ENCODE data around the gene FBXO8. TPM values are rescaled to one million over a fixed set of nuclear protein-coding genes. Genes with fewer than 3 reads are reported as not detected.

Gene FBXO8
- total RNA-seq, 1 experiment from 2014 or later: 8.9 TPM

GRCh38 chr4:174244441-174244840 lies 39.0 kb downstream of the FBXO8 start:
- Histone ChIP-seq H4K5ac (ENCODE audit: insufficient read length, low read depth, low read length) (no peak overlapping the region), H2BK20ac (ENCODE audit: low read depth, low read length, poor library complexity, severe bottlenecking) (no peak overlapping the region), H3K27me3 (ENCODE audit: insufficient read depth, low read length) (no peaks in the 10 kb centered on the region), H3K4me2 (ENCODE audit: insufficient read depth, insufficient read length, low read length) (no peak overlapping the region), H2BK12ac (ENCODE audit: insufficient read length, low read depth, low read length) (no peak overlapping the region), H2BK5ac (ENCODE audit: insufficient read length, low read length) (no peak overlapping the region), H3K56ac (ENCODE audit: insufficient read length, low read depth, low read length) (no peak overlapping the region), H4K91ac (ENCODE audit: insufficient read length, low read depth, low read length) (no peak overlapping the region), H2BK120ac (ENCODE audit: low read depth, low read length, poor library complexity, severe bottlenecking) (no peak overlapping the region), H3K23ac (ENCODE audit: insufficient read length, low read depth, low read length) (no peak overlapping the region), H3K4me1 (ENCODE audit: insufficient read depth, low read length) (no peaks in the 10 kb centered on the region), H4K20me1 (ENCODE audit: control insufficient read depth, insufficient read depth, insufficient read length) (no peaks in the 10 kb centered on the region), H4K8ac (replicated peaks; ENCODE audit: insufficient read length, low read depth, low read length) (no peak overlapping the region), H2AFZ (ENCODE audit: low read length) (no peak overlapping the region), H3K79me1 (ENCODE audit: insufficient read depth, low read depth, low read length, poor library complexity, severe bottlenecking) (no peaks in the 10 kb centered on the region), H3K4ac (ENCODE audit: low read depth, low read length) (no peak overlapping the region), H3K23me2 (ENCODE audit: insufficient read length, low read depth, low read length, poor library complexity, severe bottlenecking) (no peaks in the 10 kb centered on the region), H3T11ph (ENCODE audit: low read length) (no peak overlapping the region), H2AK5ac (ENCODE audit: insufficient read length, low read length) (no peak overlapping the region), H2BK15ac (ENCODE audit: low read depth, low read length) (no peak overlapping the region), H3K18ac (ENCODE audit: insufficient read length, low read depth, low read length) (no peak overlapping the region), H3K9ac (ENCODE audit: extremely low read depth, insufficient read length, low read length) (no peak overlapping the region), H3K27ac (ENCODE audit: insufficient read length, low read depth, low read length) (no peak overlapping the region), H3K14ac (ENCODE audit: insufficient read depth, low read length) (no peak overlapping the region), H3K79me2 (ENCODE audit: insufficient read depth, low read length) (no peaks in the 10 kb centered on the region), H3K9me3 (ENCODE audit: control insufficient read depth, low read depth, low read length) (no peaks in the 10 kb centered on the region)
- Mint-ChIP-seq H3K27me3 (ENCODE audit: low read depth) (no peaks in the 10 kb centered on the region), H3K36me3 (ENCODE audit: insufficient read depth in 1 of 3, low read depth in 3 of 3) (no peaks in the 10 kb centered on the region), H3K9me3 (no peaks in the 10 kb centered on the region), H3K4me1 (no peaks in the 10 kb centered on the region), H3K4me3 (no peak overlapping the region), H3K27ac (no peak overlapping the region)
- no CpG with 5 or more reads among the region's 1 CpG for WGBS (ENCODE audit: extremely low coverage, insufficient read length, low lambda C conversion rate)
- no peak for DNase-seq
- no peak for TF ChIP-seq CTCF (conservative IDR thresholded peaks at IDR 0.05)
